ENCODE measurements around the gene NUMB. TPM values are rescaled to one million over a fixed set of nuclear protein-coding genes. Genes with fewer than 3 reads are reported as not detected.

Gene NUMB
- total RNA-seq, 1 experiment from 2014 or later, result 81.5 TPM

GRCh38 chr14:73289729-73290128 is 168.6 kb downstream of the NUMB start:
- Mint-ChIP-seq H3K9me3 (ENCODE audit: unreplicated experiment) (no peaks in the 10 kb centered on the region), H3K27ac (ENCODE audit: low read depth, unreplicated experiment) (no peak overlapping the region), H3K36me3 (ENCODE audit: insufficient read depth, unreplicated experiment) (peaks cover 75% of the 10 kb centered on the region), H3K4me3 (ENCODE audit: unreplicated experiment) (no peak overlapping the region), H3K27me3 (ENCODE audit: insufficient read depth, unreplicated experiment) (no peaks in the 10 kb centered on the region), H3K4me1 (ENCODE audit: insufficient read depth, unreplicated experiment) (no peaks in the 10 kb centered on the region)
- CTCF ChIA-PET, result interaction anchor here (0.6 to 1.5 kb wide), 4 partner anchors 10 to 182 kb away, joined by 3 to 4 read pairs (median 3); no protein-coding TSS in a partner anchor
- DNase-seq (ENCODE audit: unreplicated experiment), result no peak
- BruUV-seq (replicated peaks), result no TSS peak
- no peak for TF ChIP-seq CTCF (IDR thresholded peaks at IDR 0.05; ENCODE audit: unreplicated experiment)
- intact Hi-C loops (cut with micrococcal nuclease), result no loop called here
- POLR2A ChIA-PET, result interaction anchor here (0.8 to 1.0 kb wide), 2 partner anchors 9 to 454 kb away, joined by 3 read pairs; no protein-coding TSS in a partner anchor

- no peaks in the 10 kb centered on the region for H3K9me3 Mint-ChIP-seq (ENCODE audit: unreplicated experiment)
- TF ChIP-seq CTCF (IDR thresholded peaks at IDR 0.05; ENCODE audit: unreplicated experiment), result no peak
- H3K27ac Mint-ChIP-seq (ENCODE audit: low read depth, unreplicated experiment), result no peak overlapping the region
- no TSS peak for BruUV-seq (replicated peaks)
- intact Hi-C loops (cut with micrococcal nuclease), result no loop called here
- CTCF ChIA-PET, result interaction anchor here (0.7 kb wide), 1 partner anchor 182 kb away, joined by 3 read pairs; no protein-coding TSS in a partner anchor
- no peak for DNase-seq (ENCODE audit: unreplicated experiment)
- no peaks in the 10 kb centered on the region for H3K27me3 Mint-ChIP-seq (ENCODE audit: insufficient read depth, unreplicated experiment)
- POLR2A ChIA-PET, result interaction anchor here (1.0 kb wide), 1 partner anchor 9 kb away, joined by 3 read pairs; no protein-coding TSS in a partner anchor
- H3K36me3 Mint-ChIP-seq (ENCODE audit: insufficient read depth, unreplicated experiment), result peaks cover 72% of the 10 kb centered on the region
- no peaks in the 10 kb centered on the region for H3K4me1 Mint-ChIP-seq (ENCODE audit: insufficient read depth, unreplicated experiment)
- no peak overlapping the region for H3K4me3 Mint-ChIP-seq (ENCODE audit: unreplicated experiment)
These were observed 169.0 kb downstream of the NUMB start for GRCh38 chr14:73289308-73289707.

GRCh38 chr14:73287071-73287470 is 171.3 kb downstream of the NUMB start:
- Mint-ChIP-seq H3K4me3 (ENCODE audit: unreplicated experiment) (no peak overlapping the region), H3K27me3 (ENCODE audit: insufficient read depth, unreplicated experiment) (no peaks in the 10 kb centered on the region), H3K36me3 (ENCODE audit: insufficient read depth, unreplicated experiment) (peaks cover 72% of the 10 kb centered on the region), H3K27ac (ENCODE audit: low read depth, unreplicated experiment) (no peak overlapping the region), H3K9me3 (ENCODE audit: unreplicated experiment) (no peaks in the 10 kb centered on the region), H3K4me1 (ENCODE audit: insufficient read depth, unreplicated experiment) (no peaks in the 10 kb centered on the region)
- ChIA-PET CTCF (interaction anchor here (1.0 to 1.3 kb wide), 5 partner anchors 8 to 185 kb away, joined by 3 to 11 read pairs (median 3); no protein-coding TSS in a partner anchor), POLR2A (no interaction called here)
- BruUV-seq (replicated peaks), result no TSS peak
- no peak for TF ChIP-seq CTCF (IDR thresholded peaks at IDR 0.05; ENCODE audit: unreplicated experiment)
- intact Hi-C loops (cut with micrococcal nuclease), result no loop called here
- no peak for DNase-seq (ENCODE audit: unreplicated experiment)

- H3K4me1 Mint-ChIP-seq (ENCODE audit: insufficient read depth, unreplicated experiment), result no peaks in the 10 kb centered on the region
- BruUV-seq (replicated peaks), result no TSS peak
- H3K9me3 Mint-ChIP-seq (ENCODE audit: unreplicated experiment), result no peaks in the 10 kb centered on the region
- DNase-seq (ENCODE audit: unreplicated experiment), result no peak
- no peaks in the 10 kb centered on the region for H3K27me3 Mint-ChIP-seq (ENCODE audit: insufficient read depth, unreplicated experiment)
- H3K27ac Mint-ChIP-seq (ENCODE audit: low read depth, unreplicated experiment), result no peak overlapping the region
- CTCF ChIA-PET, result interaction anchor here (0.7 to 1.3 kb wide), 4 partner anchors 9 to 185 kb away, joined by 3 to 6 read pairs (median 3); no protein-coding TSS in a partner anchor
- H3K4me3 Mint-ChIP-seq (ENCODE audit: unreplicated experiment), result no peak overlapping the region
- TF ChIP-seq CTCF (IDR thresholded peaks at IDR 0.05; ENCODE audit: unreplicated experiment), result no peak
- intact Hi-C loops (cut with micrococcal nuclease), result no loop called here
- H3K36me3 Mint-ChIP-seq (ENCODE audit: insufficient read depth, unreplicated experiment), result peaks cover 72% of the 10 kb centered on the region
- POLR2A ChIA-PET, result interaction anchor here (0.6 kb wide), 1 partner anchor 75 kb away, joined by 4 read pairs; no protein-coding TSS in a partner anchor
These were observed 171.7 kb downstream of the NUMB start for GRCh38 chr14:73286598-73286997.
